ENCODE data around the gene TTLL11.
"Not testable (repeated sequence)": the region's sequence is repeated elsewhere in the genome, so short reads cannot be mapped to it uniquely, and the experiment has no call there.

GRCh38 chr9:122066680-122067079 lies 26.4 kb downstream of the TTLL11 start:
- TF ChIP-seq CTCF (conservative IDR thresholded peaks at IDR 0.05; ENCODE audit: low read length); EZH2phosphoT487 (IDR thresholded peaks at IDR 0.05; ENCODE audit: borderline replicate concordance, low read depth, low read length): not testable (repeated sequence)
